H1 (cell line): ENCODE data around the gene PLXDC2. TPM values are rescaled to one million over a fixed set of nuclear protein-coding genes. Genes with fewer than 3 reads are reported as not detected.

Experiments
- CTCF ChIA-PET: fragments of 300-600 bp; sonication (Branson Sonifier 250); formaldehyde crosslinking; loops from one replicate; lab custom pipeline; 2021; ENCODE audit not compliant: partially characterized antibody; lab: Charles Lee
- POLR2A ChIA-PET: fragments of 300-600 bp; sonication (Branson Sonifier 250); formaldehyde crosslinking; loops from one replicate; lab custom pipeline; 2021; ENCODE audit warnings: inconsistent platforms; ENCODE audit not compliant: partially characterized antibody; lab: Charles Lee
- DNase-seq, 2 experiments: peaks; one replicate each; pipeline versions ENCODE4 v3.0.0 to v3.0.0-alpha.2; 2010 to 2022; ENCODE audit warnings: low spot score in 2 of 2, low read depth in 1 of 2, mixed read lengths in 1 of 2
- FAIRE-seq: peaks from 2 replicates; lab custom pipeline; 2011; peaks lifted over from hg19 to GRCh38; lab: Jason Lieb, UNC
- H2AFZ ChIP-seq: 2 replicates; pipeline ENCODE4 v1.8.1; 2012; ENCODE audit warnings: low read length, inconsistent platforms
- H2AK5ac ChIP-seq: 2 replicates; pipeline ENCODE4 v1.6.1; 2013; ENCODE audit warnings: low read depth, low read length
- H2BK120ac ChIP-seq: replicated peaks from 2 replicates; pipeline ENCODE3; 2013; ENCODE audit warnings: low read depth, low read length, inconsistent platforms
- H2BK12ac ChIP-seq: 2 replicates; pipeline ENCODE4 v1.6.1; 2013; ENCODE audit warnings: low read depth, low read length
- H2BK15ac ChIP-seq: 2 replicates; pipeline ENCODE4 v1.6.1; 2013; ENCODE audit warnings: low read length
- H2BK20ac ChIP-seq: 2 replicates; pipeline ENCODE4 v1.6.1; 2013; ENCODE audit warnings: low read length
- H2BK5ac ChIP-seq: 2 replicates; pipeline ENCODE4 v1.6.1; 2013; ENCODE audit warnings: low read depth, low read length
- H3K14ac ChIP-seq: 2 replicates; pipeline ENCODE4 v1.6.1; 2013; ENCODE audit warnings: inconsistent platforms; ENCODE audit not compliant: insufficient read length
- H3K18ac ChIP-seq: 2 replicates; pipeline ENCODE4 v1.6.1; 2013; ENCODE audit warnings: low read length; ENCODE audit errors: extremely low read depth
- H3K23ac ChIP-seq: 2 replicates; pipeline ENCODE4 v1.6.1; 2013; ENCODE audit warnings: inconsistent platforms; ENCODE audit not compliant: insufficient read length
- H3K23me2 ChIP-seq: 2 replicates; pipeline ENCODE4 v1.6.1; 2013; ENCODE audit warnings: low read depth, low read length
- H3K27ac ChIP-seq: 2 replicates; pipeline ENCODE4 v1.6.1; 2011; ENCODE audit warnings: low read depth, low read length, inconsistent platforms
- H3K27me3 ChIP-seq, 4 experiments: replicated peaks in 1 of 4; 1 replicate in 1 of 4; 2 replicates in 3 of 4; pipeline versions ENCODE4 v1.6.1 to v1.8.1; 2011 to 2013; ENCODE audit warnings: low read length in 3 of 4, mild to moderate bottlenecking in 3 of 4, inconsistent platforms in 2 of 4, mixed read lengths in 2 of 4, moderate library complexity in 1 of 4; ENCODE audit not compliant: control insufficient read depth in 3 of 4, insufficient read depth in 3 of 4; ENCODE audit errors: extremely low read depth in 1 of 4
- H3K36me3 ChIP-seq, 4 experiments: 2 replicates each; pipeline versions ENCODE4 v1.6.1 to v1.8.1; 2011 to 2013; ENCODE audit warnings: mild to moderate bottlenecking in 4 of 4, low read length in 3 of 4, moderate library complexity in 2 of 4, control low read depth in 1 of 4, inconsistent platforms in 1 of 4; ENCODE audit not compliant: insufficient read depth in 4 of 4, control insufficient read depth in 2 of 4
- H3K4ac ChIP-seq: replicated peaks from 2 replicates; pipeline ENCODE3; 2013; ENCODE audit warnings: low read length, low read depth, mixed read lengths, inconsistent platforms; ENCODE audit not compliant: insufficient read length
- H3K4me1 ChIP-seq, 4 experiments: replicated peaks in 1 of 4; 1 replicate in 1 of 4; 2 replicates in 3 of 4; pipeline versions ENCODE4 v1.6.1 to v1.8.1; 2011 to 2013; ENCODE audit warnings: low read length in 3 of 4, inconsistent platforms in 2 of 4, mixed read lengths in 1 of 4; ENCODE audit not compliant: insufficient read depth in 4 of 4, control insufficient read depth in 3 of 4
- H3K4me2 ChIP-seq, 2 experiments: 2 replicates each; pipeline versions ENCODE4 v1.6.1 to v1.8.1; 2011 to 2013; ENCODE audit warnings: low read depth in 2 of 2, low read length in 2 of 2, control low read depth in 1 of 2, inconsistent platforms in 1 of 2, mild to moderate bottlenecking in 1 of 2; ENCODE audit not compliant: insufficient read depth in 1 of 2
- H3K4me3 ChIP-seq, 4 experiments: fragments of 200-600, 300-600 bp in 1 of 4; sonication (generic), shearing (Covaris generic), sonication (Bioruptor Twin) in 1 of 4; 2 replicates each; pipeline versions ENCODE4 v1.5.1 to v1.8.1; 2011 to 2016; ENCODE audit warnings: low read length in 4 of 4, low read depth in 3 of 4, control low read depth in 2 of 4, inconsistent platforms in 2 of 4, mild to moderate bottlenecking in 2 of 4, mixed read lengths in 1 of 4, moderate library complexity in 1 of 4; ENCODE audit not compliant: insufficient read depth in 2 of 4; ENCODE audit errors: extremely low read depth in 1 of 4
- H3K56ac ChIP-seq: replicated peaks from 2 replicates; pipeline ENCODE3; 2013; ENCODE audit warnings: low read depth, mild to moderate bottlenecking, mixed read lengths, low read length, inconsistent platforms; ENCODE audit not compliant: insufficient read length
- H3K79me1 ChIP-seq: 2 replicates; pipeline ENCODE4 v1.6.1; 2013; ENCODE audit warnings: low read depth, low read length, control low read depth
- H3K79me2 ChIP-seq, 2 experiments: 2 replicates each; pipeline versions ENCODE4 v1.6.1 to v1.8.1; 2012 to 2013; ENCODE audit warnings: low read length in 2 of 2, mild to moderate bottlenecking in 2 of 2, inconsistent platforms in 1 of 2; ENCODE audit not compliant: insufficient read depth in 2 of 2, control insufficient read depth in 1 of 2
- H3K9ac ChIP-seq, 4 experiments: replicated peaks in 1 of 4; 1 replicate in 1 of 4; 2 replicates in 3 of 4; pipeline versions ENCODE4 v1.6.1 to v1.8.1; 2011 to 2013; ENCODE audit warnings: low read depth in 3 of 4, low read length in 3 of 4, control low read depth in 2 of 4, mild to moderate bottlenecking in 2 of 4, moderate library complexity in 2 of 4, inconsistent platforms in 1 of 4; ENCODE audit errors: extremely low read depth in 1 of 4
- H3K9me3 ChIP-seq, 2 experiments: 2 replicates each; pipeline versions ENCODE4 v1.6.1 to v1.8.1; 2012 to 2013; ENCODE audit warnings: mild to moderate bottlenecking in 2 of 2, moderate library complexity in 2 of 2, control low read depth in 1 of 2, inconsistent platforms in 1 of 2, low read depth in 1 of 2, low read length in 1 of 2, mixed read lengths in 1 of 2; ENCODE audit not compliant: insufficient read depth in 2 of 2
- H4K20me1 ChIP-seq, 2 experiments: replicated peaks in 1 of 2; 2 replicates each; pipeline versions ENCODE3 to v1.8.1; 2011 to 2013; ENCODE audit warnings: inconsistent platforms in 2 of 2, low read length in 2 of 2, mild to moderate bottlenecking in 1 of 2; ENCODE audit not compliant: insufficient read depth in 2 of 2, control insufficient read depth in 1 of 2
- H4K5ac ChIP-seq: 2 replicates; pipeline ENCODE4 v1.6.1; 2013; ENCODE audit warnings: low read length, low read depth, mixed read lengths, inconsistent platforms; ENCODE audit not compliant: insufficient read length
- H4K8ac ChIP-seq: 2 replicates; pipeline ENCODE4 v1.8.0; 2013; ENCODE audit warnings: mild to moderate bottlenecking, moderate library complexity, low read length, inconsistent platforms; ENCODE audit not compliant: insufficient read depth; ENCODE audit errors: extremely low read depth
- H4K91ac ChIP-seq: replicated peaks from 2 replicates; pipeline ENCODE3; 2013; ENCODE audit warnings: low read length, mixed read lengths, inconsistent platforms; ENCODE audit not compliant: insufficient read length
- BCL11A ChIP-seq, 2 experiments: IDR thresholded peaks; one replicate each; pipeline ENCODE4 v1.6.1; 2011; ENCODE audit warnings: low read depth in 2 of 2, low read length in 2 of 2, mild to moderate bottlenecking in 2 of 2
- CTBP2 ChIP-seq: IDR thresholded peaks from 2 replicates; pipeline ENCODE4 v1.7.0; 2011; ENCODE audit warnings: borderline replicate concordance, mild to moderate bottlenecking, moderate library complexity, mixed read lengths, low read length; ENCODE audit not compliant: insufficient read depth, insufficient read length
- HDAC2 ChIP-seq, 2 experiments: fragments of 300-600 bp in 1 of 2; sonication (generic) in 1 of 2; IDR thresholded peaks; 2 replicates each; pipeline ENCODE4 v1.6.1; 2011 to 2012; ENCODE audit warnings: low read depth in 2 of 2, low read length in 2 of 2, mild to moderate bottlenecking in 2 of 2, moderate library complexity in 2 of 2, borderline replicate concordance in 1 of 2, inconsistent platforms in 1 of 2
- NANOG ChIP-seq: IDR thresholded peaks from 2 replicates; pipeline ENCODE4 v1.6.1; 2011; ENCODE audit warnings: low read length, low read depth, mild to moderate bottlenecking, inconsistent platforms; ENCODE audit not compliant: insufficient read depth, poor library complexity, severe bottlenecking
- whole genome bisulfite sequencing, 2 experiments: shearing (Covaris generic) in 1 of 2; methylation state at CpG; one replicate each; pipeline versions ENCODE4 v1.1.6 to v1.1.7; 2013 to 2015; ENCODE audit warnings: low lambda C conversion rate in 2 of 2, mixed read lengths in 2 of 2, inconsistent platforms in 1 of 2, low coverage in 1 of 2, missing lambda C conversion rate in 1 of 2; ENCODE audit not compliant: insufficient replicate concordance in 2 of 2, insufficient coverage in 1 of 2, insufficient read length in 1 of 2; ENCODE audit errors: extremely low coverage in 1 of 2, missing lambda C conversion rate in 1 of 2; 5-methylcytosine and 5-hydroxymethylcytosine counted together
- polyA plus RNA-seq, 7 experiments: library from polyadenylated mRNA; depleted of rRNA in 3 of 7; stranded (reverse) in 5 of 7; unstranded in 2 of 7; fragments of >200 nt in 5 of 7; fragments of 200-250 nt in 2 of 7; gene quantifications; 1 replicate in 5 of 7; 2 replicates in 1 of 7; 4 replicates in 1 of 7; pipeline versions ENCODE4 v1.2.1 to v1.2.3, GENCODE V29; 2011 to 2013; ENCODE audit warnings: missing spikeins in 2 of 7, mixed read lengths in 2 of 7
- total RNA-seq: library from RNA; stranded (reverse); fragmentation: NEBNext Ultra II Directional; extraction: Animal tissue kit (Norgen Biotek cat#: 25700); gene quantifications from 2 replicates; pipeline ENCODE4 v1.2.1, GENCODE V29; 2021

The PLXDC2 gene
- total and polyA plus RNA-seq, 2 of the 8 experiments (the other 6 are each of a cell fraction or from before 2014, with no cell fraction given): 23.0 to 40.5 TPM

- POLR2A ChIA-PET: interaction anchor here (0.9 to 1.2 kb wide), 3 partner anchors 10 to 401 kb away, joined by 3 read pairs; no protein-coding TSS in a partner anchor
- Histone ChIP-seq H3K18ac (no peak overlapping the region), H2AFZ (no peak overlapping the region), H2AK5ac (no peak overlapping the region; the same call in 1 of the 2 replicates), H3K23ac (no peak overlapping the region), H3K4me2 (peak overlapping the region; percentile 33 to 57), H3K4me1 (peaks cover 0 to 13% (median 6%) of the 10 kb centered on the region in 4 experiments; a peak in 4 of 7 replicates), H3K4ac (no peak overlapping the region), H2BK20ac (no peak overlapping the region), H3K36me3 (peaks cover 0 to 3% (median 0%) of the 10 kb centered on the region in 4 experiments; a peak in 2 of 8 replicates), H3K27ac (no peak overlapping the region), H3K14ac (no peak overlapping the region), H3K79me1 (no peaks in the 10 kb centered on the region), H3K23me2 (no peaks in the 10 kb centered on the region), H2BK120ac (peak overlapping the region; percentile 52), H3K27me3 (no peaks in the 10 kb centered on the region), H3K56ac (no peak overlapping the region), H4K5ac (peak overlapping the region; percentile 35), H4K20me1 (no peaks in the 10 kb centered on the region), H3K9ac (no peak overlapping the region), H2BK12ac (peak overlapping the region; percentile 23; the same call in 1 of the 2 replicates), H2BK15ac (no peak overlapping the region), H4K8ac (no peak overlapping the region), H3K79me2 (no peaks in the 10 kb centered on the region), H3K9me3 (peaks cover 0 to 3% of the 10 kb centered on the region in 2 experiments; a peak in 1 of 4 replicates), H2BK5ac (peak overlapping the region; percentile 36; the same call in 1 of the 2 replicates), H4K91ac (peak overlapping the region; percentile 12), H3K4me3 (peak overlapping the region in 1 of 4 experiments; percentile 2; a peak in 1 of 8 replicates)
- peak; percentile 88 for FAIRE-seq
- peak; percentile 43 to 53 for DNase-seq
- CTCF ChIA-PET: interaction anchor here (0.7 kb wide), 1 partner anchor 609 kb away, joined by 3 read pairs; no protein-coding TSS in a partner anchor
- 0% methylated on average over 3 of the region's 3 CpGs; no CpG with 5 or more reads in 1 of the 2 experiments for WGBS, 2 experiments
- TF ChIP-seq BCL11A (IDR thresholded peaks at IDR 0.05; ENCODE audit: low read depth in 2 of 2, low read length in 2 of 2) (peak in 1 of 2 experiments; percentile 56), CTBP2 (no peak), HDAC2 (IDR thresholded peaks at IDR 0.05; ENCODE audit: borderline replicate concordance in 1 of 2, low read depth in 2 of 2, low read length in 2 of 2) (peak in 1 of 2 experiments; percentile 95; a peak in 1 of 4 replicates), NANOG (peak; percentile 85)
Observed at GRCh38 chr10:20215547-20216152, 399.4 kb downstream of the PLXDC2 start.
